ENCODE measurements around the gene CELSR1.

DNA sequence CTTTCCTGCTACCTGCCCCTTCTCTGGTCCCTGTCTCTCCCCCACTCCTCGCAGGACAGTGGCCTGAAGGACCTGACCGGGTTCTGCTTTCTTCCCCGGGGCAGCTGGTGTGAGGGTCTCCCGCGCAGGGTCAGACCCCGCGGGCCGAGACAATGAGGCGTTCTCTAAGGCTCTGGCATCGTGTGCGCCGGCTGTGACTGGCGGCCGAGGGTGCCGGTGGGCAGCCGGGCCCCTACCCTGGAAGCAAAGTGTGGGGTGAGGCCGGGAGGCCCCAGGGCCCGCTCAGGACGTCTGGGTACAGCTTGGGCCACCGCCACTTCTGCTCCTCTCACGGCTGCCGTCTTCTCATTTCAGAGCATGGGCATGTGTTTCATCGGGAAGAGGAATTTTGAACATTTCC lies 185.7 kb downstream of the CELSR1 start:
- TF ChIP-seq, protein P1, sequence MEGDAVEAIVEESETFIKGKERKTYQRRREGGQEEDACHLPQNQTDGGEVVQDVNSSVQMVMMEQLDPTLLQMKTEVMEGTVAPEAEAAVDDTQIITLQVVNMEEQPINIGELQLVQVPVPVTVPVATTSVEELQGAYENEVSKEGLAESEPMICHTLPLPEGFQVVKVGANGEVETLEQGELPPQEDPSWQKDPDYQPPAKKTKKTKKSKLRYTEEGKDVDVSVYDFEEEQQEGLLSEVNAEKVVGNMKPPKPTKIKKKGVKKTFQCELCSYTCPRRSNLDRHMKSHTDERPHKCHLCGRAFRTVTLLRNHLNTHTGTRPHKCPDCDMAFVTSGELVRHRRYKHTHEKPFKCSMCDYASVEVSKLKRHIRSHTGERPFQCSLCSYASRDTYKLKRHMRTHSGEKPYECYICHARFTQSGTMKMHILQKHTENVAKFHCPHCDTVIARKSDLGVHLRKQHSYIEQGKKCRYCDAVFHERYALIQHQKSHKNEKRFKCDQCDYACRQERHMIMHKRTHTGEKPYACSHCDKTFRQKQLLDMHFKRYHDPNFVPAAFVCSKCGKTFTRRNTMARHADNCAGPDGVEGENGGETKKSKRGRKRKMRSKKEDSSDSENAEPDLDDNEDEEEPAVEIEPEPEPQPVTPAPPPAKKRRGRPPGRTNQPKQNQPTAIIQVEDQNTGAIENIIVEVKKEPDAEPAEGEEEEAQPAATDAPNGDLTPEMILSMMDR (IDR thresholded peaks at IDR 0.05; ENCODE audit: insufficient read depth, low read depth, low read length): no peak
- TF ChIP-seq EZH2 (IDR thresholded peaks at IDR 0.05; ENCODE audit: insufficient read depth, low read length): no peak
